Forelimb muscle (tissue), 1 donor: Measurements from ENCODE around the gene SEMA3D. TPM values are rescaled to one million over a fixed set of nuclear protein-coding genes. Genes with fewer than 3 reads are reported as not detected.

Source experiments
- DNase-seq: peaks from one replicate; pipeline ENCODE4 v3.0.0-alpha.2; 2013; ENCODE audit warnings: low read depth
- polyA plus RNA-seq: library from polyadenylated mRNA; unstranded; fragments of 120-200 nt; gene quantifications from one replicate; pipeline ENCODE4 v1.2.1, GENCODE V29; 2013; ENCODE audit not compliant: insufficient read length

Gene SEMA3D
- polyA plus RNA-seq, 1 donor: 11.0 TPM

GRCh38 chr7:85126383-85126782 is 60.5 kb downstream of the SEMA3D start:
- no peak for DNase-seq

DNA sequence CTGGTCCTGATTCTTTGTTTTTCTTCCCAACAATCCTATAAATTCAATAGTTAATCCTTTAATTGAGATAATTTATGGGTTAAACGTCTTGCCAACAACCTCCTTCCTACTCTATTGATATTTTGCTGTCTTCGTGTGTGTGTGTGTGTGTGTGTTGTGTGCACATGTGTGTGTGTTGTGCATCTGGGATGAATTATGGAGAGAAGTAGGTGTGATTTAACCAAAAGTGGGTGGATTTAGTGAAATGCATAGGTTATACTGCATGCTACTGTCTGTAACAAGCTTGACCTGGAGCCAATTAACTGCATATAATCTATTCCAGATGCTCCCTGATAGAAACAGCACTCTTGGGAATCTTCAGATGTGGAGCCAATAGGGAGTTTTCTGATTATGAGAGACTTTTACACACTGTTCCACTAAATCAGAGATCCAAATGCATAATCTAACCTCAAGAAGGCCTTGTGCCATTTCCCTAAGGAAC is 61.2 kb downstream of the SEMA3D start:
- no peak for DNase-seq

- no peak for DNase-seq
These were observed 61.7 kb downstream of the SEMA3D start for GRCh38 chr7:85125176-85125575.

GRCh38 chr7:85119934-85120333 is 66.9 kb downstream of the SEMA3D start:
- DNase-seq: no peak

GRCh38 chr7:85115862-85116261 is 71.0 kb downstream of the SEMA3D start:
- no peak for DNase-seq

DNA sequence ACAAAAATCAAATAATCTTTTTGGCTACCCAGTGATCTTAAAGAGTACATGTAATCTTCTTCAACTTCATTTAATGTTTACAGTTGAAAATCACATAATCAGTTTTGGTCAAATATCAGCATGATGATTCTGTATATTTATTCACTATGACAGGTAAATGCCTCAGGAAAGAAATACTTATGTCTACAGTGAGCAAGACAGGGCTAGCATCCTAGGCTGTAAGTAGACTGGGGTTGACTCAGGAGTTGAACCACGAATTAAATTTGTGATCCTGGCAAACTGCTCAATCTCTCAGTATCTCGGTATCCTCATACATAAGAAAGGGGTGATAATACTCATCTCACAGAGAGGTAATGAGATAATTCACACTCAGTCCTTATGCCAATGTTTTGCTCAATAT is 71.8 kb downstream of the SEMA3D start:
- DNase-seq: no peak

- no peak for DNase-seq
These were observed 72.5 kb downstream of the SEMA3D start for GRCh38 chr7:85114342-85114741.

GRCh38 chr7:85111761-85112160 is 75.1 kb downstream of the SEMA3D start:
- no peak for DNase-seq

GRCh38 chr7:85106719-85107118 is 80.1 kb downstream of the SEMA3D start:
- DNase-seq: no peak

GRCh38 chr7:85104432-85105205 is 82.2 kb downstream of the SEMA3D start:
- no peak for DNase-seq

- DNase-seq: no peak
These were observed 82.9 kb downstream of the SEMA3D start for GRCh38 chr7:85103962-85104361.

- no peak for DNase-seq
These were observed 83.5 kb downstream of the SEMA3D start for GRCh38 chr7:85103357-85103756.

GRCh38 chr7:85102813-85103350 is 84.0 kb downstream of the SEMA3D start:
- DNase-seq: no peak

DNA sequence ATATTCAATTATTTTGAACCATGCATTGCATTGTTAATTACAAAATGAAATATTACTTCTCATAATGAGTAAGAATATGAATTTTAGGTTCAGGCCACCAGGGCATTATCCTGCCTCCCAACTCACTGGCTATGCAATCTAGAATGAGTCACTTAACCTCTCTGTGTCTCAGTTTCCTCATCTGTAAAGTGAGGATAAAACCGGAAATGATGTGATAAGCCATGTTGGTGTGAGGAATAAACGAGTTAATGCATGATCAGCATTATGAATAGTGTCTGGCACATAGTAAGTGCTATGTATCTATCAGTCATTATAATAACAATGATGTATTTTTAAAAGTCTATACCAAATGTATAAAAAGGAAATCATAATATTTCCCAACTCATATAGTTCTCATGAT is 85.5 kb downstream of the SEMA3D start:
- no peak for DNase-seq

GRCh38 chr7:85097844-85098243 is 89.0 kb downstream of the SEMA3D start:
- no peak for DNase-seq

DNA sequence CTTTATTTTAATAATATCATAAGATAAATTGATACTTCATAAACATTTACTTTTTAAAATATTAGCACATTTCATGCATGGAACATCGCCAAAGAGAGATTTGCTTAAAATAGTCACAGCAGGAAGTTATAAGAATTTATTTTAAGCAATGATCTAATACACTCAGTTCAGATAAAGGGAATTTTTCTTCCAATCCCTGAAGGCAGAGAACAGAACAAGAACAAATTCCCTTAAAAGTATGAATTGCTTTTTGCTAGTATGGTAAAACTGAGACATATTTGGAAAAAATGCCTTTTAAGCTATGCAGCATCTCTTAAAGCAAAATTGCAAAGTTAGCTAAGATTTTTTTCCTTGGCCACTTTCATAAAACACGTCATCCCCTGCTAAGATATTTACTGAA is 91.0 kb downstream of the SEMA3D start:
- DNase-seq: peak; percentile 62

DNA sequence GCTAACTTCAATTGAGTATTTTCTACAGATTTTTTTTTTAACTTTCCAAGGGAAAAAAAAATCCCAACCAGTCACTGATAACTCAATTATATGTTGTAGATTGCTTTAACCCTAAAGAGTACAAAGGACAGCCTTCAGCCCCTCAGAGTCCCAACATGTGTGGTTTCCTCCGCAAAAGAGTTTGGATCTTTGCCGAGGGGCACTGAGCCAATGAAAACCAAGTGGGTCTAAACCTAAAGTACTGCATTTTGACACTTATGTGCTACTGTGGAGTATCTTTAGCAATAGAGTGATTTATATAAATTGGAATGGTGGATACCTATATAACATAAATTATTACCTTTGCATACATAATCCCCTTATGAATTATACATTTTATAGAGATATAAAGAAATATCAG is 91.5 kb downstream of the SEMA3D start:
- DNase-seq: no peak

DNA sequence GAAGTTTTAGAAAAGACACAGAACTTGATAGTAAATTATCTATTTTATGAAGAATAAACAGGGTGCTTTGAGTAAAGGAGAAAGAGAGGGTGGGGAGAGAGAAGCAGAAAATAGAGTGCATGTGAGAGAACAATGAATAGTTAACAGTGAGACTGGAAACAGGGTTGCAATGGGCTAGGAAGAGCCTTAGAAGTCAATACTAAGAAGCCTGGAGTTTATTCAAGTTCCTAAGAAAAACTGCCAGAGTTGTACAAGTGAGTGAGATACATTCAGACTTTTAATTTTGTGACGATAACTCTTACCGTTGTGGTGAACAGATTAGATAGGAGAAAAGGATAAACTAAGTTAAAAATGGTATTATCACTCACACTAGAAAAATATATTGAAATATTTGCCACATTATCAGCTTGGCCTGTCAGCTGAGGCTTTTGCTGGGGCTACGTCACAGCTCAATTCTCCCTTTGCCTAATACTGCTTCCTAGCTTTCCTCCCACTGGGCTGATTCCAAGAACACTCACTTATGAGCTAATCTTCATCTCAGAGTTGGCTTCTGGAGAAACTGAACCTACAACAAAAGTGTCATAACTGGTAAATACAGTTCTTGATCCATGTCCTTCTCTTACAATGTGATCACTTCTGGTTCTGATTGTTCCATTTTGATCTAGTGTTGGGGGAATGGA is 92.7 kb downstream of the SEMA3D start:
- DNase-seq: peak; percentile 76

- DNase-seq: no peak
These were observed 95.3 kb downstream of the SEMA3D start for GRCh38 chr7:85091565-85091928.

DNA sequence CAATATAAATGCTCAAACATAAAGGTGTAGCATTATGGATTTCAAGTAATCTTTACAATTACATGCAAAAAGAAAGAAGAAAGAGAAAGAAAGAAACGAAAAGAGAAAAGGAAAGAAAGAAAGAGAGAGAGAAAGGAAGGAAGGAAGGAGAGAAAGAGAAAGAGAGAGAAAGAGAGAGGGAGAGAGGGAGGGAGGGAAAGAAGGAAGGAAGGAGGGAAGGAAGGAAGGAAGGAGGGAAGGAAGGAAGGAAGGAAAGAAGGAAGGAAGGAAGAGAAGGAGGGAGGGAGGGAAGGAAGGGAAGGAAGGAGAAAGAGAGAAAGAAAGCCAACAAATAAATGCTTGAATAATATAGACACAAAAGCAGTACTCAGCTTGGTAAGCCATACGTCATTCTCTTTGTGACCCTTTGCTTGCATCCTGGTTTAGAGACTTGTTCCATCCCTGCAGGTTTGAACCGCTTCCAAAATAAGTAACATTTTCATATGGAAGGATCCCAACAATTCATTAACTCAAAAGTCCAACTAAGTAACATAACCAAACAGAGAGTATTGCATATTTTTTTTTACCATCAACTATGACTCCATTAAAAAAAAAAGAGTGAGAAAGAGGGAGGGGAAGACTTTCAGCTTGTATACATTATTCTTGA is 95.8 kb downstream of the SEMA3D start:
- DNase-seq: no peak

- DNase-seq: no peak
These were observed 96.7 kb downstream of the SEMA3D start for GRCh38 chr7:85090143-85090542.

- no peak for DNase-seq
These were observed 105.0 kb downstream of the SEMA3D start for GRCh38 chr7:85081846-85082245.

DNA sequence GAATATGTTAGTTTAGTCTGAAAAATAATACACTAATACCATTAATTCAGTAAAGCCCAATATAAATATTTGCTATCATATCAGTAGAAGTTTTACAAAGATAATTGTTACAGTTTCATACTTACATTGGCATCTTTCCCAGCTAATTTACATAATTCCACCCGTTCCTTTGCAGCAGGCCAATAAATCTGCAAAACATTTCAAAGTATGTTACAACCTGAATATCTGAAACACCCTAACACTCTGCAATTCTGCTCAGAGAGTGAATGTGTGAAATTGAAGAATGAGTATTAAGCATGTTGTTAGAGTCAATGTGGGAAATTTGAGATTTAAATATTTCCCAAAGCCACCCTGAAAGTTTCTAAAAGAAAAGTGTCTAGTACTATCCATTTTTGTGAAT is 105.5 kb downstream of the SEMA3D start:
- no peak for DNase-seq
